HG03342 (cell line): ENCODE results near the gene FOSL2.

Experiments
- ATAC-seq: cut with Tn5 transposase; IDR thresholded peaks from one replicate; pipeline ENCODE4 v1.9.1; 2021; ENCODE audit warnings: mild to moderate bottlenecking, moderate library complexity; ENCODE audit not compliant: unreplicated experiment

FOSL2 gene

DNA sequence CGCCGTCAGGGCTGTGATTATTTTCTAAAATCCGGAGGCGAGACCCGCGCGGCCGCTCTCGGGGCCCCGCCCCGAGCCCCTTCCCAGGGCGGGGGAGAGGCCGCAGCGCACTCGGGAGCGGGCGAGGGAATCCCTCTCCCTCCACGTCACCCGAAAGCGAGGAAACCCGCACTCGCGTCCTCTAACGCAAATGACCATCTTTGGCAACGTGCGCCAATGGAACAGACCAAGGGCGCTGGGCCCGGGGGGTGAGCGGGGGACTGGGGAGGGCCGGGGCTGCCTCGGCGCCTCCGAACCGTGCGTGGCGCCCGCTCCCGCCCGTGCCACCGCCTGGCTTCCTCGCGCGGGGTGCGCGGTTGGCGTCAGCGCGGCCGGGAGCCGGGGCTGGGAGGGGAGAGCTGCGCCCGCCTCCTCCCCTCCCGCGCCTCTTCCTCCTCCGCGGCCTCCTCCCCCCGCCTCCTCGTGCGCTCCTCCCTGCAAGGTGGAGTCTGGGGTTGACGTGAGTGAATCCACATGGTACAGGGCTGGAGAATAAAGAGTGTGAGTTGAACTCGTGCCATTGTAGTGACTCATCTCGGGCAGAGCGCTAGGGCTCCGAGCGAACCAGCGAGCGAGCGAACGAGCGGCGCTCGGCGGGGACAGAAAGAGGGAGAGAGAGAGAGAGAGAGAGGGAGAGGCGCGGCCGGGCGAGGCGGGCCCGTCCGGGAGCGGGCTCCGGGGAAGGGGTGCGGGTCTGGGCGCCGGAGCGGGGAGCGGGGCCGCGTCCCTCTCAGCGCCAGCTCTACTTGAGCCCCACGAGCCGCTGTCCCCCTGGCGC lies at the start of gene FOSL2:
TSS of gene FOSL2 (plus strand) at position 562 of the 817 bp plus-strand sequence. CDS start 863 bp downstream, outside the sequence.
- ATAC-seq, result peak; percentile 81

DNA sequence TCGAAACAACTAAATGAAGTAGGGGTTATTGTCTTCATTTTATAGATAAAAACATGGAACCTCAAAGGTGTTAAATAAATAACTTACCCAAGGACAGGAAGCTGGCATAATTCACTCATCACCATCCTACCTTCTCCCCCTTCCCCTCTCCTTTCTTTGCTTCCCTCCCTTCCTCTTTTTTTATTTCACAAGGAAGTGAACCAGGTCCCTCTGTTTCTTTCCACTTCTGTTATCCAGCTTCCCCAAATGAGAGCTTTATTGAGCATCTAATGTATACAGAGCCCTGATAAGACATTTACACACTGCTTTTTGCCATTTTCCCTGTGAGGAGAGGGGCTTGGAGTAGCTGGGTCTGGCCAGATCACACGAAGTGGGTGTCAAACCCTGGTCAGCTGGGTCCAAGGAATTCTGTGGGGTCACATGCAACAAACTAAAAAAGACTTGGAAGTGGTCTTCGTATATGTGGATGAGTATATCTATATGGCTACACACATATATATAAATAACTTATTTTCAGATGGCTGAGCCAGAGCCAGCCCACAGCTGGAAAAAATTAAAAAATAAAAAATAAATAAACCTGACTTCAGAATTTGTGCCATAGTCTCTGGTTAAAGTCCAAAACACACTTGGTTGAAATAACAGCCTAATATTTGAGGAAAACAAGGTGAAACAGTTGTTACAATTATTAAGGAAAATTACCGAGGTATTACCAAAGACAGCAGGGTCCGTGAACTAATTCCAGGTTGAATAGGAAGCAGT lies 49.3 kb upstream of the FOSL2 start:
- ATAC-seq, result no peak

GRCh38 chr2:28343971-28344715 lies 48.5 kb upstream of the FOSL2 start:
- no peak for ATAC-seq

DNA sequence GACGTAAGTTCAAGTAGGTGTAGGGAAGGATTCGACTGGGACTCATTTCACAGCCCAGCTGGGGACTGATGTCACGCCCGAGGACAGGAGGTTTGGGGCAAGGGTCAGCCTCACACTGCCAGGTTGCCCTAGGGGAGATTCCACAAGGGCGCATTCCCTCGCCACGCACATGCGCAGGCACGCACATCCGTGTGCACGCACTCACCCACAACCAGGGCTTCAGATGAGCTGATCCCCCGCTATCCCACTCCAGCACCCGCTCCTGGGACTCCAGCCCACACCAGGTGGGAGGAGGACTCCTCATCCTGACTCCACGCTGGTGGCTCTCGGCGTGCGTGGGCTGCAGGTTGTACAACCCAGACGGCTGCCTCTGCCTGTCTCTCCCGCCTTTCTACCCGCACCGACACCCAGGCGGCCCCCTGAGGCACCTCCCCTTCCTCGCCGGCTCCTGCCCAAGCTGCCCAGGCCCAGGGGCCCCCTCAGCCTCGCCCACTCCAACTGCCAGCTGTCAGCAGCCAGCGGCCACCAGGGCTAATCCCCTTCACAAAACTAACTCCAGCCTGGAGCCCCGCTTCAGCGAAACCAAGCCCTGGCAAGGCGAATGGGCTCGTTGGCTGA lies 47.8 kb upstream of the FOSL2 start:
- ATAC-seq, result no peak

GRCh38 chr2:28345619-28346018 lies 47.0 kb upstream of the FOSL2 start:
- ATAC-seq, result no peak

DNA sequence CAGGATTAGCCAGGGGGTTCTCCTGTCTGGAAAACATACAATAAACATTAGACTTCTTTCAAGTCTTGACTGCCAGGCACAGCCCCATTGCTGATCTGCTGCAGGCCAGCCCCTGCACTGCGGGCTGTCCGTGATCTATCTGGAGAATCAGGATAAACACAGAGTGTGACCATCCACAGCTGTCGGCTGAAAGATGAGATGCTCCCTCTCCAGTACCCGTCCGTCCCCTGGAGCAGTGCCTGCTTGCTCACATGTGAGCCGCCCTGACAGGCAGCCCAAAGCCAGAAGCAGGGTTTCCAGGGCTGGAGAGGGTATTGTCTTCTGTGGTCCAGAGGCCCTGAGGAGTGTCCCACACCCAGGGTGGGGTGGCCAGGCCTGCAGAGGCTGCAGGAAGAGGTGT lies 46.1 kb upstream of the FOSL2 start:
- ATAC-seq, result no peak

DNA sequence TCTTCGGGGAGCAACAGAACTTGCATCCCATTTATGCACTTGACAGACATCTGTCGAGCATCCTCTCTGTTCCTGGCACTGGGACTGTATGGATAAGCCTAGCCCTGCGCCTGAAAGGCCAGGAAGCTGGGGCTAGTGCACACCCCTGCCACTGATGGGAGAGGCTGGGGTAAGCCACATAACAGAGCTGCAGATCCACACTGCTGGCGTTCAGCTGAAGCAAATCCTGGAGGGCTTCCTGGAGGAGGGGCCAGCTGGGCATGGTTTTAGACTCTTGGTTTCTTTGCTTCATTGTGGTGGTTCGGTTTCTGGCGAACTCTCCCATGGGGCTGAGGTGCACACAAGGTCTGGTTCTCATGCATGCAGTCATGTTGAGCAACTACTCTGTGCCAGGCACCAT lies 45.5 kb upstream of the FOSL2 start:
- ATAC-seq, result no peak

DNA sequence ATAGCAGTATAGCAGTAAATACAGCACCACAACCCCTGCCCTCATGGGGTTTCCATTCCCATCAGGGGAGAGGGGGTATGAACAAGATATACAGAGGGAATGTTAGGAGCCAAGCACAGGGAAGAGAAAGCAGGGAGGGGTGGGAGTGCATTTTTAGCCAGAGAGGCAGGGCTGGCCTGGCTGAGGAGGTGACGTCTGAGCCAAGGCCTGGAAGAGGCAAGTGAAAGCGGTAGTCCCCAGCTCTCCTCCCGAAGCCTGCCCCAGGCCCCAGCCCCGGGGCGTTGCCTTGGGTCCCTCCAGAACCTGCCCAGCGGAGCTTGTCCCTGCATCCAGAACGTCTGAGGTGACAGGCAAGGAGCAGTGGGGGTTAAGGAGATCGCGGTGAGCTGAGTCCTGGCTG lies 45.1 kb upstream of the FOSL2 start:
- ATAC-seq, result no peak

- ATAC-seq, result no peak
Observed at GRCh38 chr2:28348149-28348567, 44.5 kb upstream of the FOSL2 start.

DNA sequence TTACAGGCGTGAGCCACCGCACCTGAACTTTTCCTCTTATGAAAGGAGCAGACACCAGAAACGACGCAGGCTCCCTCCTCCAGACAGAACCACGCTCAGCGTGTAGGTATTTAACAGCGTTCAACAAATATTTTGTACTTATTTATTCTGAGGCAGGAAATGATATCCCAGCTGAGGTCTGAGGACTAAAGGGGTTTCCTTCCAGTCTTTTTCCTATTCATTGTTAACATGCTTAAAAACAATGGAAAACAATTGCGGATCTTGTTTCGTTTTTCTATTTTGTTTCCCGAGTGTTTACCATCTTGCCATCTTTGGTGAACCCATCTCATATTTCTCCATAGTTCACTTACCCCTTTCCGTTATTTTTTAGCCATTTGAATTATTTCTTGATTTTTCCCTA lies 43.7 kb upstream of the FOSL2 start:
- ATAC-seq, result no peak

GRCh38 chr2:28349546-28350165 lies 43.0 kb upstream of the FOSL2 start:
- ATAC-seq, result no peak

DNA sequence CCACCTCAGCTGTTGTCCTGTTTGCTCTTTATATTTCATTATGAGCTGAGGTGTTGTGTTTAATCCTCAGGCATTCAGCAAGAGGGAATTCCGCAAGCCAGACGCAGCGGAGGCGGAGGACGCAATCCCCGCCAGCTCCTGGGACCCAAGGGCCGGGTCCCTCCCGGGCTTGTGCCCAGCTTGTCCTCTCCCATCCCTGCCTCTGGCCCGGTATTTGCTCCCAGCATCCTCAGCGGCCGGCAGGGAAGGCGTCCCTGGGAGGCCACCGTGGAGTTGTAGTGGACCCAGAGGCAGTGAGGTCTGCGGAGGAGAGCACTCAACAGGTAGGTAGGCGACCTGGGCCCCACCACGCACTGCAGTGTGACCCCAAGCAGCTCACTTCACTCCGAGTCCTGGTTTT lies 42.5 kb upstream of the FOSL2 start:
- ATAC-seq, result no peak

DNA sequence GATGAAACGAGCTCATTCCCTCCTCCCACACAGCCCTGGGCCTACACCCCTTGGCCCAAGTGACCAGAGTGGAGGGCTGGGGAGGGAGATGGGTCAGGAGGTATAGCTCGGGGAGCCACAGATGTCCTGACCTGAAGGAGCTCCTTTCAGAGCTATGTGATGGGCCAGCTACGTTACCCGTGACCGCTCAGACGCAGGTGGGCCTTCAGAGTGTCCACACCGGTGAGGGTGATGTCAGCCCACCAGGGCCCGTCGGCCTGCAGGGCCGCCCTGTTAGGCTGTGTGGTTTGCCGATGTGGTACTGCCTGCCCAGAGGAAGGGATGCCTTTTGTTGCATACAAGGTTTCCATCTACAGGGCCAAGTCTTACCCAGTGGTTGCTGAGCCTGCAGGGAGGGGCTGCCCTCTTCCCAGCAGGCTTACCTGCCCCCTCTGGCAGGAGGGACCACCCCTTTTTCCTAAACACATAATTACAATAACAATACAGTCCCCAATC lies 41.8 kb upstream of the FOSL2 start:
- ATAC-seq, result no peak

- ATAC-seq, result no peak
Observed at GRCh38 chr2:28351621-28352020, 41.0 kb upstream of the FOSL2 start.

DNA sequence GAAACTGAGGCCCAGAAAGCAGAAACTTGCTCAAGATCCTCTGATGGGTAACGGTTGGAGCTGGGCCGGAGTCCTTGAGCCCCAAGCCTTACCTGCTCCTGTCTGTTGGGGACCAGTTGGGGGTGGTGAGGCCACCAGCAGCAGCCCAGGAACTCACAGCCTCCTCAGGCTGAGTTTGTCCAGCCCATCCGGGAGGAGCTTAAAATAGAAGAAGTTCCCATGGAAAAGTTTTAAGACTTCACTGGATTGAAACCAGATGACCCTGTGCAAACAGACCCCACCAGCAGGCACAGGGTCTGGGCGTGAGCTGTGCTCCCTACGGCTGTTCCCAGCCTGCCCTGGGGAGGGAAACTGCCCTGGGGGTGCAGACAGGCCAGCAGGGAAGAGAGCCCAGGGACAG lies 40.6 kb upstream of the FOSL2 start:
- no peak for ATAC-seq

- no peak for ATAC-seq
Observed at GRCh38 chr2:28352610-28353195, 40.0 kb upstream of the FOSL2 start.

DNA sequence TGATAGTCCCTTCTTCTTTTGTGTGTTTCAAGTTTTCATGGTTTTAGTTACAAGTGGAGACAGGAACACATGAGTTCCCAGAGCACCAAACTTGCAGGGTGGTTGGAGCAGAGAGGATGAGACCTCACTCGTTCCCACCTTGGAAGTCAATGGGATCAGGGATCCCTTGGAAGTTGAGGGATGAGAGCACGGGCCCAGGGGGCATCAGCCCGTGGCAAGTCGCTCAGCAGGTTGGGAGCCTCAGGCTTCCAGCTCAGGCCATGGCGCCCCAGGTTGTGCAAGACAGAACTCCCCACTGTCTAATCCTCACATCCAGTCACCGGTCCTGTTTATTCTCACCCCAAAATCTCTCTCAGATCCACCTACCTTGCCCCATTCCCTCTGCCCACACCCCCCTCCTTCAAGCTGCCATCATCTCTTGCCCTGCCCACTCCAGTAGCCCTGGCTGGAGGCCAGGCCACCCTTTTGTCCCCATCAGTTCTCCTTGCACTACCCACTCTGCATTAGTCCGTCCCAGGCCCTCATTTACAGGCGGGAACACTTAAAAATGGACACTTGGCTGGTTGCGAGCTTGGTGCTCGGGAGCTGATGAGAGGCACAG lies 37.6 kb upstream of the FOSL2 start:
- no peak for ATAC-seq

- ATAC-seq, result no peak
Observed at GRCh38 chr2:28355521-28356094, 37.0 kb upstream of the FOSL2 start.
